C4-2B (cell line): ENCODE measurements around the gene RMI2.
"Not testable (repeated sequence)": the region's sequence is repeated elsewhere in the genome, so short reads cannot be mapped to it uniquely, and the experiment has no call there.

Source experiments
- CTCF ChIP-seq: fragments of 450-650 bp; conservative IDR thresholded peaks from 2 replicates; pipeline ENCODE4 v1.5.1; 2017; ENCODE audit warnings: mild to moderate bottlenecking
- ZFX ChIP-seq: fragments of 450-650 bp; IDR thresholded peaks from 2 replicates; pipeline ENCODE4 v1.6.1; 2017

GRCh38 chr16:11378951-11379350 is 33.7 kb downstream of the RMI2 start:
- TF ChIP-seq CTCF, ZFX: not testable (repeated sequence)
